IPS-NIHi7 (cell line): ENCODE data around the gene METTL1.

Experiments
- DNase-seq: peaks from one replicate; pipeline ENCODE4 v3.0.0; 2012; ENCODE audit warnings: mixed read lengths; ENCODE audit errors: extremely low spot score

Gene METTL1

DNA sequence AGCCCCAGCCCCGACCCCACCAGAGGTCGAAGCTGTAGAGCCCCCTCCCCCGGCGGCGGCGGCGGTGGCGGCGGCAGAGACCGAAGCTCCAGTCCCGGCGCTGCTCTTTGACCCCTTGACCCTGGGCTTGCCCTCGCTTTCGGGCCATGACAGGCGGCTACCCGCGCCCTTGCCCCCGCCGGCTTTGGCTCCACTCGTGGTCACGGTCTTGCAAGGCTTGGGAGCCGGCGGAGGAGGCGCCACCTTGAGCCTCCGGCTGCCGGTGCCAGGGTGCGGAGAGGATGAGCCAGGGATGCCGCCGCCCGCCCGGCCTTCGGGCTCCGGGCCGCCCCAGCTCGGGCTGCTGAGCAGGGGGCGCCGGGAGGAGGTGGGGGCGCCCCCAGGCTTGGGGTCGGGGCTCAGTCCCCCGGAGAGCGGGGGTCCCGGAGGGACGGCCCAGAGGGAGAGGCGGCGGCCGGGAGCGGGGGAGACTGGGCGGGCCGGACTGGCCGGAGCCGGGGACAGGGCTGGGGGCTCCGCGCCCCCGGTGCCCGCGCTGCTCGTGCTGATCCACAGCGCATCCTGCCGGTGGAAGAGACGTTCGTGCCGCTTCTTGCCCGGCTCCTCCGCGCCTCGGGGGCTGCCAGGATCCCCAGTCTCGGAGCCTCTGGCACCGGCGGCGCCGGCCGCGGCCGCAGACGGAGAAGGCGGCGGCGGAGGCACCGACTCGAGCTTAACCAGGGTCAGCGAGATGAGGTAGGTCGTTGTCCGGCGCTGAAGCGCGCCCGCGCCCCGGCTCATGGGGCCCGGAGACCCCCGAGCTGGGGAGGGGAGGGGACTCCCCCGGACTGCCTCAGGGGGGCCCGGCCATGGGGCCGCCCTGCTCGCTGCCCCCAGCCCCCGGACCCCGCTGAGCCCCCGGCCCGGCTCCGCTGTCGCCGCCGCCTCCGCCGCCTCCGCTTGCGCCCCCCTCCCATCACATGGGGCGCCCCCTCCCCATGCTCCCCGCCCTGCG, 34.1 kb downstream of the METTL1 start:
- no peak for DNase-seq

DNA sequence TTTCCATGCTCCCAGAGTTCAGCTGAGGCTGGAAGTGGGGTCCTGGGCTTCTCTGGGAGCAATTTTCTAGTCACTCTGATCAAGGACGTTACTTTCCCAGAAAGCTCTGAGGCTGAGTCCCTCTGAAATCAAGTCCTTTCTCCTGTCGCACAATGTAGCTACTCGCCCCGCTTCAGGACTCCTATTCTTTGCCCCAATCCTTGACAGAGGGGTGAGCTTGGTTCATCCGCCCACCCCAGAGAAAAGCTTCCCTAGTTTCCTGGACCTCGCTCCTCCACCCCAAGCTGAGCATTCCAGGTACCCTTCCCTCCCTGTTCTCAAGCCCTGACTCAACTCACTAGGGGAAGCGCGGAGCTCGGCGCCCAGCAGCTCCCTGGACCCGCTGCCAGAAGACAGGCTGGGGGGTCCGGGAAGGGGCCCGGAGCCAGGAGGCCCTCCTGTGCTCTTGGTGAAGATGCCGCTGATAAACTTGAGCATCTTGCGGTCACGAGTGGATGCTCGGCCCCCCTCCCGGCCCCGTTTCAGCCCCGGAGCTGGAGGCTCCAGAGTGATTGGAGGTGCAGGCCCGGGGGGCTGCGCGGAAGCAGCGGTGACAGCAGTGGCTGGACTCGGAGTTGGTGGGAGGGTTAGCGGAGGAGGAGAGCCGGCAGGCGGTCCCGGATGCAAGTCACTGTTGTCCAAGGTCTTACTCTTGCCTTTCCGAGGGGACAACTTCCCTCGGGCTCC, 35.0 kb downstream of the METTL1 start:
- DNase-seq = no peak

DNA sequence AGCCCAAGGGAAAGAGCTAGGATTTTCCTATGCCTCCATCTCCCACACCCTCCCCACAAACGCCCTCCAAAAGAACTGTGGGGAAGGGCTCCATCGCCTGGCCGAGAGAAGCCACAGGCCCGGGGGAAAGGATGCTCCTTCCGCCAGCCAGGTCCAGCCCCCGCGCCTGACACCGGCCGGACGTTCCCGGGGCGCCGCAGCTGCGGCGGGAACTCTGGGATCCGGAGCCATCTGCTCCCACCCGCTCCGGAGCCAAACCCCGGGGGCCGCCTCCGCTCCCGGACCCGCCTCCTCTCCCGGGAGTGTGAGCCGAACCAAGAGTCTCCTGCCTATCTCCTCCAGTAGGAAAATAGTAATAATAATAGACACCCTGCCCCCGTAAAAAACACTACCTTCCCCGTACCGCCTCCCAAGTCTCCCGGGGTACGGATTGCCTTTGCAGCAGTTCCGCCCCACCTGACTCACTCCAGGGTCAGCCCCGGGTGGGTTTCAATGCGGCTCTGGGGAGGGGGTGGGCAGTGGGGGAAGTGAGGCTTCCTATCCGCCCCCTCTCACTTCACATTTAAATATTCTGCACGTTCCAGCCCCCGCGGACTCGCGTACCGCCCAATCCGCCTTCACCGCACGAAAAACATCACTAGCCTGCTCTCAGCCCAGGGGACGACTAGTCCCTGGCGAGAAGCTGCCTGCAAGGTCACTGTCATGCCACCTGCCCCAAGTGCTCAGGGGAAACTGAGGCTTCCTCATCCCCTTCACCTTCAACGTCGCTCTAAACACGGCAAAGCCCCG, 35.8 kb downstream of the METTL1 start:
- peak; percentile 88 for DNase-seq

DNA sequence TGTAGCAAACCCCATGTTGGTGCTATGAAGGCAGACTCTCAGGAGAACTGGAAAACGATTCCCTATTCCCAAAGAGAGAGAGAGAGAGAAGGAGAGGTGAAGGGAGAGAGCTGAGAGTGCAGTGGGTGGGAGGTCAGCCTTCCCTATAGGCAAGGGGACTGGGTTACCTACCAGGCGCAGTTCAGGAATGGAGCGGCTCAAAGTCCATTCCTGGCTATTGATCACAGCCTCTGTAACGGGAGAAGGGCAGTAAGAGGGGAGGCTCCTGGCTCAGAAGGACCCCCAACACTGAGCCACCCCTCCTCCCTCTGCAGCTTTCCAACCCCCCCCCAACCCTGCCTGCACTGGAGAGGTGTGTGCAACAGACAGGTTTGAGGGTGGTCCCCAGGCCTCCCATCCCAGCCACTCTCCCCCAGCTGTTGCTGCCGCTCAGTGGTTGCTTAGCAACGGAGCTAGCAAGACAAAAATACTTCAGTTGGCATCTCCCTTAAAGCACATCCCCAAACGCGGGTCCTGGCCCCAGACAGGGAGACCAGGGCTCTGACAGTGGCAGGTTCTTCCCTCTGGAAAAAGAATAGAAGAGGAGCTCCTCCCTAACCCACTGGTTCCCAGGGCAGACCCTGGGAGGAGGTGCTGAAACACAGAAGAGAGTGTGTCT, 36.6 kb downstream of the METTL1 start:
- DNase-seq = no peak

DNA sequence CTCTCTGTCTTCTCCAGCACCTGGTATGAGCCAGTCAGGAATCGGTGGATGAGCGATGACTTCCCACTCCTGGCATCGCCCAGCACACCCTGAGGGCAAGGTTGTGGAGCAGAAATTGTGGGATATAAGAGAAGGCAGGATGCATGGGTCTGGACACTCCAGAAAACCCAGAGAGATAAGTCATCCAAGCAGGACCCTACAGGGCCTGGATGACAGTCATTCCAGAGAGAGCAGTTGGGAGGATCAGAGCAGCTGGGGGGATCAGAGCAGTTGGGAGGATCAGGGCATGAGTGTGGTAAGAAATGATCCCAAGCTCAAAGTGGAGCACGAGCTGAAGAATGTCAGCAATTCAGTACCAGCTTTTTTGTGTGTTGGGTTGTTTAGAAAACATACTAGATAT, 37.3 kb downstream of the METTL1 start:
- no peak for DNase-seq

DNA sequence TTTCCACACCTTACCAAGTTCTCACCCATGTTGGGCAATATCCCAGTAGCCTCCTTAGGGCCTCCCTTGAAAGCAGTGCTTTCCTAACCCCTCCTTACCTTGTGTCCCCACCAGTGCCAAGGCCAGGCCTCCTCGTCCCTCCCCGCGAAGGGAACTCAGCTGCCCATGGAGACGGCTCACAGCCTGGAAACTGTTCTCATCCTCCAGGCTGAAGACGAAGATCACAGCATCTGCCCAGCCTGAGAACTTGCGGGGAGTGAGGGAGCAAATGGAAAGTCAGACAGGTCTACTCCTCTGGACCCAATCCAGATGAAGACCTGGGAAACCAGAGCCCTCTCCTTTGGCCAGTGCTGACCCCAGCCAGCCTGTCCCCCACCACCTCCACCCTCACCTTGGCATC, 38.0 kb downstream of the METTL1 start:
- no peak for DNase-seq

DNA sequence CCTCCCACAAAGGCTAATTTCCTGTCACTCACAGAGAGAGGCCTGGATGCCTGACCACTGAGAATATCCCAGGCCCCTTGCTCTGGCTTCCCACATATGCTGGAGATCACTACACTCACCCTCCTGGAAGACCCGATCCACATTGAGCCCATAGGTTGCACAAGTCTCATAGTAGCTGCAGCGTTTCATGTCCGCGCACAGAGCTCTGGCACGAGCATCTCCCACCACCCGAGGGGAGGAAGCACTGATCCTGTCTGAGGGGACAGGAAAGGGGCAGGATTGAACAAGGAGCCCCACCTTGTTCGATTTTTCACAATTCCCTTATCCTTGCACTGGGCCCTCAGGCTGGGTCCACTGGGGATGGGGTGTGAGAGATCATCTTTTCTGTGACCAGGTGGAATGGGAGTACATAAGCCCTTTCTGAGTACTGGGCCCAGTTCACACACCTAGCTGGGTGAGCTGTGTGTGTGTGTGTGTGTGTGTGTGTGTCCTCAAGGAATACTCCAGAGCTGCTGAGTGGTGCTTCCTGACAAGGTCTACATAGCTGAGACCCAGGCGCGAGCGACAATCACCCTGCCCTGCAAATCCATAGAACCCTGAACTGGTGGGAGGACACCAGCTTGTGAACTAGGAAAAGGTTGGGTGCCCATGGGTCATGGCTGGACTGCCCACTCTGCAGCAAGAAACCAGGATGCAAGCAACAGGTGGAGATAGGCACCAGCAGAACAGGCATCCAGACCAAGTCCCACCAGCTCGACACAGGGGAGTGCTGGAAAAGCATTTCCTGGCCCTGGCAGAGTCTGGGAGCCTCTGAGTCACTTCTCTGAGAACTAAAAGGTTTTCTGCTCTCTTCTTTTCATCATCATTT, 38.9 kb downstream of the METTL1 start:
- no peak for DNase-seq

DNA sequence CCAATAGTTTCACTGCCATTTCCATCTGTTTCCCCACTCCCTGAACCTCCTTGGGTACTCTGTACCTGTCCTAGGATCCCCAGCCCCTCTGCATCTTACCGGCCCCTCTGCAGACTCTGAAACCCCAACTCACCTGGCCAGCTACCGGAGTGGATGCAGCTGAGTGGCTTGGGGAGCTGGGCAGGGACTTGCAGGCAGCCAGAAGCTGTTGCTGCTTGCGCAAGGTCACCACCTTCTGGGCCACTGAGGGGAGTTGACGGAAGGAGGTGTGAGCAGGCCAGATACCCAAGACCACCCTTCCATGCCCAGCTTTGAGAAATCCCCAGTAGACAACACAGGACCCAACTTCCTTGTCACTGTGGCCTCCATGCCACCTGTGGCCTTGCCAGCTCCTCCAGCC, 39.6 kb downstream of the METTL1 start:
- DNase-seq = no peak

DNA sequence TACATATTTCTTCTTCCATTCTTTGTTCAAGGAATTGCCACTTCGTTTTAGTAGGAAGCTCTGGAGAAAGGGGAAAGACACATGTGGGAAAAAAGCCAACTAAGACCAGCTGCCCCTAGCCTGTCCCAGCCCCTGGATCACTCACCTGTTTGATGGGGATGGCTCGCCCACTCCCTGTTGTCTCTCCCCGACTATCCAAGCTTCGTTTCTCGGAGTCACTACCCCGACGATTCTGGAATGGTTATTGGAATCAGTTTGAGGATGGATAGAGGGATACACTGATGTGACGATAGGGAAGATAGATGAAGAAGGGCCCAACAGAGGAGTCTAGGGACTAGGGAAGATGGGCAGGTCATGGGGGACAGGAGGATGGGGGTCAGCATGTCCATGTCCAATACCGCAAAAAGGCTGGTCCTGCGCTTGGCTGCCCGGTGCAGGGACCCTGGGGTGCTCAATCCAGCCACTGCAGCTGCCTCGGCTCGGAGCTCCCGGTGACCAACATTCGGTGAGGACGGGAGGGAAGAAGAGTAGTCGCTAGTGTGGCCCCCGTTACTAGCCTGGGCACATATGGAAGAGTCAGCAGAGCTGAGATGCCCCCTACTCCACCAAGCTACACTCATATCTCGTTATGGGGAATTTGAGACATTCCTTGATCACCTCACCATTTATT, 40.4 kb downstream of the METTL1 start:
- no peak for DNase-seq

DNA sequence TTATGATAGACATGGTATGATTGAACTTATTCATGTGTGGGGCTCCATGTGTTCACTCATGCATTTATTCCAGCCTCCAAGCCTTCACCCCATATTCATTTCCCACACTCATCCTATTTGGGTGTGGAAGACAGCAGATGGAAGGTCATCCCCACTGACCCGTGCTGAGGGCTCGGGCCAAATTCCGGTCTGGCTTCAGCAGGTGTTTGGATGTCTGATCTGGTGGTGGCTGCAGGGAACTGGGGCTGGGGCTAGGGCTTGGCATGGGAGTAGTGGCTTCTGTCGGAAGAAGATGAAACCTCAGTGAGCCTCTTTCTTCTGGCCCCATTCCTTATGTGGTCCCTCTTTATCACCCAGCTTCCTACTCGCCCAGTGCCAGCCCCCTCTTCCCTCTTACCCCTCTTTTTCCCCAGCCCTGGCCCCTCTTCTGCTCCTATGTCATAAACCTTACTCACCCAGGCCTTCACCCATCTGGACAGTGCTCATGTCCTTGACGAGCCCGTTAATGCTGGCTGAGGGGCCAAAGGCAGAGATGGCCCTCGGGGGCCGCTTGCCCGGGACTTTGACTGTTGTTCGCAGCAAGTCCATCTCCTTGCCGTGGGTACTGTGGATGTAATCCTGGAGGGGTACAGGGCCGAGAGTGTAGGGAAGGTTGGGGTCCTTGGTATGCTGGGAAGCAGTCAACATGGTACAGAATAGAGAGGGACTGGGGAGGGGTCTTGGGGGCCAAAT, 41.4 kb downstream of the METTL1 start:
- no peak for DNase-seq

DNA sequence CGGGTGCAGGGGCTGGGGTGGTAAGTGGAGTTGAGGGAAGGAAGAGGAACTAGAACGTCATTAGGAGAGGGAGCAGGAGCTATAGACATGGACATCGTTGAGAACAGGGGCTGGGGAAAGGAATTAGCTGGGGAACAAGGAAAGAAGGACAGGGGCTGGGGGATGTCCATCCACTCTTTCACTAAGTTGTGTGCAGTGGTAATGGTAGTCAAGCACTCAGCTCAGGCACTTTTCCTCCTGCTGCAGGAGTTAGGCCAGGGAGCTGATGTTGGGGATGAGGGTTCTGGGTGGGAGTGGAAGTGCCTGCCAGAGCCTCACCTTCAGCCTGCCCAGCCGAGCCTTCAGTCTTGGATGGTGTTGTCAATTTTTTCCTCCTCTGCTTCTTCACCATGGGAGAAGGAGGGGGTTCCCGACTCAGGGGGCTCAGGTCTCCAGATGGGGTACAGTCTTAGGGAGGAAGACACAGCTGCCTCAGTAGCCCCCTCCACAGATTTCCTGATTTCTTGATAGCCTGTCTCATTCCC, 42.5 kb downstream of the METTL1 start:
- DNase-seq = no peak

DNA sequence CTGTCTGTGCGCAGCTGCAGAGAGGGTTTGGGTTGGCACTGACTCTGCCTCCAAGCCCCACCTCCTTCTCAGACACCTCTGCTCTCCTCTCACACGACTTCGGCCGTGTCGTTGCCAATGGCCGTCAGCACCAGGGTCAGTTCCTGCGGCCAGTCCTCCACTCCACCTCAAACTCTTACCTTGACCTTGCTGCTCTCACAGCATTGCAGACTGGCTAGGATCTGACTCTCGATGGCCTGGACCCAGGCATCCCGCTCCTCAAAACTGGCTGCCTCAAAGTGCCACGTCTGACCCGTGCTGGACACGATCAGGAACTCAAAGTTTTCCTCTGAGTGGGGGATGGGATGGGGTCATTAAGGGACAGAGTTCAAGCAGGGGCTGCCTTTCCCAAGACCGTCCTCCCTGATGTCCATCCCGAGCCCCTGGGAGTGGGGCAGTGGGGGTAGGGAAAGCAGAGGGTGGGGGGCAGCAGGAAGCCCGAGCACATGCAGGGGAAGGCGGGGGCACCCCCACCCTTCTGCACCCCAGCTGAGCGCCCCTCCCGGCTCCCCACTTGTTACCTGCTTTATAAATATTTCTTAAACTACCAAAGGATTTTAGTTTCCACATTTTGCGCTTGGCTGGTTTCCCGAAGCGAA, 44.0 kb downstream of the METTL1 start:
- peak; percentile 81 for DNase-seq

DNA sequence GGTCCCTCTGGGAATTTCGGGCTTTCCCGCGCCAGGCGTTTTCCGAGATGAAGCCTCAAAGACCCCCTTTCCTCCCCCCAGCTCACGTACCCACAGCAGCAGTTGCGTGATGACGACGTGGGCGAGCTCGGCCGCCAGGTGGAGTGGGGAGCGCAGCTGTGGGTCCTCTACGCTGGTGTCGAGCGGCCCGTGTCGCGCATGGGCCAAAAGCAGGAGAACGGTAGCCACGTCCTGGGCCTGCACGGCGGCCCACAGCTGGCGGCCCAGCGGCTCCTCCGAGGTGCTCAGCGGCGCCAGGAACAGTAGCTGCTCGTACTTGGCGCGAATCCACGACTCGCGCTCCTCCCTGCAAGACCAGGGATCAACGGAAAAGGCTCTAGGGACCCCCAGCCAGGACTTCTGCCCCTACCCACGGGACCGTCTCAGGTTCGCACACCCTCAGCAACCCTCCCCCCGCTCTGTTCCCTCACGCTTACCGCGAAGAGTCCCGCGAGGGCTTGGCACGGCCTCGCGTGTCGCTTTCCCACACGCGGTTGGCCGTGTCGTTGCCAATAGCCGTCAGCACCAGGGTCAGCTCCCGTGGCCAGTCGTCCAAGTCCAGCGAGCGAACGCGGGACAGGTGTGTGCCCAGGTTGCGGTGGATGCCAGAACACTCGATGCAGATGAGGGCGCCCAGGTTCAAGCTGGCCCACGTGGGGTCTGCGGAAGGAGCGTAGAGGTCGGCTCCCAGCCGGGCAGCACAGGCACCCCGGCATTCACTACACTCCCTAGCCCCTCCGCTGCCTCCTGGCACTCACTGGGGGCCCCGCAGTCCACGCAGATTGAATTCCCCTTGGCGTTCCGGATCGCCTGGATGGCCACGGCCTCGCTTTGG, 44.8 kb downstream of the METTL1 start:
- DNase-seq = no peak

DNA sequence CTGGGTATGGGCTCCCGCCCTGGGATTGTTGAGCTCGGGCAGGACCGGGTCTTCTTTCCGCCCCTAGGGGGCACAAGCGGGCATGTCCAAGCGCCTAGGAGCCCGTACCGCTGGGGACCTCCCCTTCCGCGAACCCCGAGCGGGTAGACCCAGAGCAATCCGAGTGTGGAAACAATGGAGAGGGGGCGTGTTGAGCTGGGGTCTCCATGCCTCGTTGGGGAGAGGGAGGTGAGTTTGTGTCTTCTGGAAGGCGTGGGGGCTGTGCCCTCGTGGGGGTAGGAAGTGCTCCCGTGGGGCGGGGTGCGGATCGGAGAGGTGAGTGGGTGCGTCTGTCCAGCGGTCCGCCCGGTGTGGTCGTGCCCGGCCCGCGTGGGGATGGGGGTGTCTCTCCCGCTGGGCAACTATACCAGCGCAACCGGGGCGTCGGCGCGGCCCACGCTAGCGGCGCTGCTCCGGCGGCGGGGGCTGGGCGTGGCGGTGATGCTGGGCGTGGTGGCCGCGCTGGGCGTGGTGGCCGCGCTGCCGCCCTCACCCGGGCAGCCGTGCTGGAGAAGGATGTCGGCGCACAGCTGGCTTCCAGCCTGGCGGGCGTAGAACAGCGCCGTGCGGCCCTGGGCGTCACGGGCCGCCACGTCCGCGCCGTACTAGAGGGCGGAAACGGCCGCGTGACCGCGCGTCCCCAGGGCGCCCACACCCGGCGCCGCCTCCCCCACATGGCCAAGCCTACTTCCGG, 45.6 kb downstream of the METTL1 start:
- peak; percentile 96 for DNase-seq

DNA sequence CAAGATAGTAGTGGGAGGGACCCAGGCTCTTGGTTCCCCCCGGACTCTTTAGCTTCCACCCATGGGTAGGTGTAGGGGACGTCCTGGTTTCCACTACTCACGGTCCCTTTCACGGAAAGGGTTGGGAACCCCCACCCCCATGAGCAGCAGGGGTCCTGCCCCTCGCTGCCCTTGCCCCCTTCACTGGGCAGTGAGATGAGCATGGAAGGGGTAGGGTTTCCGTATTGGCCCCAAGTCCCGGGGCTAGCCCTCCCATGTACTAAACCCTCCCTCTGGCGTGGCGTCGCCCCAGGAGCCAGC, 46.1 kb downstream of the METTL1 start:
- DNase-seq = no peak

DNA sequence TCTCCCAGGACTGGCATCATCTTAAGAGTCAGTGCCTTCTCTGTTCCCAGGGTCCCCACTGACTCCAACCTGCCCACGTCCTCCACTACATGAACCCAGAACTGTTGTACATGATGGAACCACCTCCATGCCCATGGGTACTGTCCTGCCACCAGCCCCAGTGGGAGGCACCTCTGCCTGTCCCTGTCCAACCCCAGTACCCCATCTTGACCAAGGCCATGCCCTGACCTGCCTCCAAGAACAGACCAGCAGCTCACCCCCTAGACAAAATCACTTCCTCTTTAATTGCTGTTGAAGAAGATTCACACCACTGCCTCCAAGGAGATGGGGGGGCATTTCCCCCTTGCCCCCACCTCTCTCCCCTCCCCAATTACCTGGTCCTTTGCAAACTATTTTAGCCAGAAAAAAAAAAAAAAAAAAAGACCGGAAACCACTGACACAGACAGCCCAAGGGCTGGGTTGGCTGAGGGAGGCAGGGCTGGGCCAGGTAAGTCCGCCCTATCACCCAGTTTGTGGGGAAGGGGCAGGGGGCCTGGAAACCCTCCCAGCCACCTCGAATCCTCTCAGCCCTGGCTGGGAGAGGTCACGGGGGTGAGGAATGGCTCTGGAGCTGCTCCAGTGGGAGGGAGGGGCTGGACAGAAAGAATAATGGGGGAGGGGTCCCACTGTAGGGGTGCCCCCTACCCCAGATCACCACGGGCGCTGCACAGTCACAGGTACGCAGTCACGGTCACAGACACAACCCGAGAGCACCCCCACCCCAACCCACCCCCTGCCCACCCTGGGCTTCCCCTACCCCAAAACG, 46.8 kb downstream of the METTL1 start:
- DNase-seq = no peak
